ENCODE results near the gene TSC22D1. TPM values are rescaled to one million over a fixed set of nuclear protein-coding genes. Genes with fewer than 3 reads are reported as not detected.

TSC22D1 gene
- total RNA-seq: 100 to 1,000 TPM; 100 to 369 (median 145) TPM
- polyA plus RNA-seq: 100 to 1,000 TPM; 164 to 179 TPM
- long read RNA-seq, donor 1, full-length matches to known transcripts: 706 of 722 reads
- long read RNA-seq, donor 1, partial matches to known transcripts: 2 of 722 reads
- long read RNA-seq, donor 1, other reads (novel, unspliced or antisense): 14 of 722 reads
- long read RNA-seq, donor 2, full-length matches to known transcripts: 102 of 102 reads
- long read RNA-seq, donor 2, partial matches to known transcripts: 0 of 102 reads
- long read RNA-seq, donor 2, other reads (novel, unspliced or antisense): 0 of 102 reads
- long read RNA-seq, donor 3, full-length matches to known transcripts: 228 of 250 reads
- long read RNA-seq, donor 3, partial matches to known transcripts: 1 of 250 reads
- long read RNA-seq, donor 3, other reads (novel, unspliced or antisense): 21 of 250 reads

DNA sequence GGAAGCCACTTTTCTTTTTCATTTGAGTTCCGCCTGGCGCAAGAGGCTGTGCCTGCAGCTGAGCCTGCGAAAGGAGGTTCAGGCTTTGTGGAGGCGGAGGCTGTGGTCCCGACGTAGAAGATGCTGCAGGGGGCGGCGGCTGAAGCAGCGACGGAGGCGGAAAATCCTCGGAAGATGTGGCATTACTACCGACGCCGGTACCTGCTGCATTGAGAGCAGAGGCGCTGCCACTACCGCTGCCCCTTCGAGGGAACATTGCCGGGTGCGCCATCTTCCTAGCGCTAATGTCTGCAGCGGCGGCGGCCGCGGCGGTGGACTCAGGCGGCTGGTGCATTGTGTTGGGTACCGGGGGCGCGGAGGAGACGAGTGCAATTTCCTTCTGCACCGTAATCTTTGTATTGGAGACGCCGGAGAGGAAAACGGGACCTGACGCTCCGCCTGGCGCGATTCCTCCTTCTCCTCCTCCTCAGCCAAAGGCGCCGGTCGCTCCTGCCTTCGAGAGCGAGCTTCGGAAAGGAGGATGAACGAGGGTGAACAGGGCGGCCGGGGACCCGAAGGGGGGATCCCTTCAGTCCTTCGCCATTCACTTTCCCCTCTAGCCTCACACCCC, at the start of gene TSC22D1:
TSS of gene TSC22D1 (minus strand) at position 590 of the 610 bp plus-strand sequence. CDS start at position 334, 256 bp downstream.
- DNase-seq: peak; percentile 30 to 63 (median 52)
- 0 to 2% (median 1%) methylated on average over 50 to 51 of the region's 51 CpGs for WGBS, 3 donors
- TF ChIP-seq, protein P1, sequence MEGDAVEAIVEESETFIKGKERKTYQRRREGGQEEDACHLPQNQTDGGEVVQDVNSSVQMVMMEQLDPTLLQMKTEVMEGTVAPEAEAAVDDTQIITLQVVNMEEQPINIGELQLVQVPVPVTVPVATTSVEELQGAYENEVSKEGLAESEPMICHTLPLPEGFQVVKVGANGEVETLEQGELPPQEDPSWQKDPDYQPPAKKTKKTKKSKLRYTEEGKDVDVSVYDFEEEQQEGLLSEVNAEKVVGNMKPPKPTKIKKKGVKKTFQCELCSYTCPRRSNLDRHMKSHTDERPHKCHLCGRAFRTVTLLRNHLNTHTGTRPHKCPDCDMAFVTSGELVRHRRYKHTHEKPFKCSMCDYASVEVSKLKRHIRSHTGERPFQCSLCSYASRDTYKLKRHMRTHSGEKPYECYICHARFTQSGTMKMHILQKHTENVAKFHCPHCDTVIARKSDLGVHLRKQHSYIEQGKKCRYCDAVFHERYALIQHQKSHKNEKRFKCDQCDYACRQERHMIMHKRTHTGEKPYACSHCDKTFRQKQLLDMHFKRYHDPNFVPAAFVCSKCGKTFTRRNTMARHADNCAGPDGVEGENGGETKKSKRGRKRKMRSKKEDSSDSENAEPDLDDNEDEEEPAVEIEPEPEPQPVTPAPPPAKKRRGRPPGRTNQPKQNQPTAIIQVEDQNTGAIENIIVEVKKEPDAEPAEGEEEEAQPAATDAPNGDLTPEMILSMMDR (IDR thresholded peaks at IDR 0.05): no peak
- TF ChIP-seq EP300 (IDR thresholded peaks at IDR 0.05) (no peak), POLR2A (IDR thresholded peaks at IDR 0.05) (no peak)
- Histone ChIP-seq H3K4me1 (ENCODE audit: insufficient read depth) (peaks cover 14% of the 10 kb centered on the region), H3K27me3 (no peaks in the 10 kb centered on the region), H3K9me3 (no peaks in the 10 kb centered on the region), H3K4me3 (peak within 1 kb of the TSS; percentile 80), H3K27ac (peak within 1 kb of the TSS; percentile 91 to 96), H3K36me3 (no peaks in the 10 kb centered on the region)
- intact Hi-C loops (cut with DNase I): loop anchor here in 2 of 4 donors (5.0 to 10.0 kb wide), 3 partner anchors 91 to 349 kb away; no protein-coding TSS in a partner anchor

DNA sequence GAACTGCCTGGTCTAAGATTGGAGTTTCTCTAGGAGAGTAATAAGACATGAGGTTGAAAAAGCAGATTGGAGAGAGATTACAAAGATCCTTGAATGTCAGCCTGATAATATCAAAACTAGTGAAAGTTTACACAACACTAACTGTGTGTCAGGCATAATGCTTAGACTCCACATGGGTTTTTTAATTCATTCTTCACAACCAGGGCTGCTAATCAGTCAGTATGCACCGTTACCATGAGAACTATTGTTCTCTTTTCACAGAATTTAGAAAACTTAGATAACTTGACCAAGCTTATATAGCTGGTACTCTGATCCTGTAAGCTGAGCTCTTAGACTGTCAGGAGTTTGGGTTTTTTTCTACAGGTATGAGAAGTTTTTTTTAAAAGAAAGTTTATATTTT, 46.6 kb upstream of the TSC22D1 start:
- intact Hi-C loops (cut with DNase I): no loop called here
- Histone ChIP-seq H3K9me3 (no peaks in the 10 kb centered on the region), H3K4me3 (no peak overlapping the region), H3K27ac (no peak overlapping the region), H3K27me3 (no peaks in the 10 kb centered on the region), H3K36me3 (no peaks in the 10 kb centered on the region), H3K4me1 (ENCODE audit: insufficient read depth) (no peaks in the 10 kb centered on the region)
- TF ChIP-seq, protein P1 (IDR thresholded peaks at IDR 0.05): no peak
- TF ChIP-seq POLR2A (IDR thresholded peaks at IDR 0.05): no peak
- TF ChIP-seq EP300 (IDR thresholded peaks at IDR 0.05): no peak
- WGBS, 3 donors: 28 to 59% (median 51%) methylated on average over 1 of the region's 1 CpG
- no peak for DNase-seq

DNA sequence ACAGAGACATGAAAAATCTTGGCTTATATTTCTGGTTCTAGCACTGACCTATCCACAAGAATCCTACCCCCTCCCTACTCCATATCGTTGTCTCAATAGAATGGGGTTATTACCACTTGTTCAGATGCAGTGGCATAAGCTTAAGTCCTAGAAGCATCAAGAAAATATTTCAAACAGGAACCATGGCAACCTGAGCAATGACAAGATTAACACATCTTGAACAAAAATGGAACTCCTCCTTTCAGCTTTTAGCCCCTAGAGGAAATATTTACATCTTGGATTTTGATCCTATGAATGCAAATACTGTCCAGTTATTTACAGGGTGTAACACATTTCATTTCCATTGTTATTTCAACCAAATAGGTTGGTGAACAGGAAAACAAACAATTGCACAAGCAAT, 46.1 kb upstream of the TSC22D1 start:
- Histone ChIP-seq H3K9me3 (no peaks in the 10 kb centered on the region), H3K4me1 (ENCODE audit: insufficient read depth) (no peaks in the 10 kb centered on the region), H3K27ac (no peak overlapping the region), H3K36me3 (no peaks in the 10 kb centered on the region), H3K4me3 (no peak overlapping the region), H3K27me3 (no peaks in the 10 kb centered on the region)
- intact Hi-C loops (cut with DNase I): no loop called here
- no peak for TF ChIP-seq POLR2A (IDR thresholded peaks at IDR 0.05)
- TF ChIP-seq, protein P1 (IDR thresholded peaks at IDR 0.05): no peak
- no peak for TF ChIP-seq EP300 (IDR thresholded peaks at IDR 0.05)
- DNase-seq: no peak
- WGBS, 3 donors: 20 to 41% (median 24%) methylated on average over 1 of the region's 1 CpG

DNA sequence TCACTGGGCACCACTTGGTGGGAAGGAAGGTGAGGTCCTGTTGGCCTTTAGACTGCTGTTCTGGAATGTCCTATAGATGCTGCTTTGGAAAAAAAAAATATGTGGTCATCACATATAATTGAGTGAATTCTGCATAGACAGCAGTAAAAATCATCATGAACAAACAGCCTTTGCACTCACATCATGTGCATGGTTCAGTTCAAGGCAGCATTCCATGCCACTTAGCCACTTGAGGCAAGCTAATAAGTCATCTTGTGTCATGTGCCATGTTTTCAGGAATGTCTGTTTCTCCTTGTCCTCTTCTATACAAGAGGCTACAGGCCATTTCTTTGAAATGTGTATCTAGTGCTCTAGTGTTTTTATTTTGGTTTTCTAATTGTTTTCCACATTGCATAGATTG, 43.9 kb upstream of the TSC22D1 start:
- H3K27me3 ChIP-seq: no peaks in the 10 kb centered on the region
- H3K4me3 ChIP-seq: no peak overlapping the region
- H3K9me3 ChIP-seq: no peaks in the 10 kb centered on the region
- no peak overlapping the region for H3K27ac ChIP-seq
- no peaks in the 10 kb centered on the region for H3K36me3 ChIP-seq
- TF ChIP-seq POLR2A (IDR thresholded peaks at IDR 0.05) (no peak), EP300 (IDR thresholded peaks at IDR 0.05) (no peak)
- TF ChIP-seq, protein P1 (IDR thresholded peaks at IDR 0.05): no peak
- intact Hi-C loops (cut with DNase I): no loop called here
- DNase-seq: no peak
- no peaks in the 10 kb centered on the region for H3K4me1 ChIP-seq (ENCODE audit: insufficient read depth)
